Lower leg skin (tissue), 3 donors: ENCODE results near the gene MCOLN1.

Source experiments
- POLR2A ChIP-seq, 2 donors: fragments of 450-650 bp; IDR thresholded peaks; one replicate each; pipeline ENCODE4 v1.6.1; 2016 to 2017; ENCODE audit warnings: antibody characterized with exemption in 2 of 2, mild to moderate bottlenecking in 1 of 2, moderate library complexity in 1 of 2
- TF ChIP-seq, protein P1 (sequence below), 3 donors: fragments of 450-650 bp; IDR thresholded peaks; one replicate each; pipeline ENCODE4 v1.5.1; 2016; ENCODE audit warnings: antibody characterized with exemption in 3 of 3, mild to moderate bottlenecking in 3 of 3, moderate library complexity in 2 of 3

DNA sequence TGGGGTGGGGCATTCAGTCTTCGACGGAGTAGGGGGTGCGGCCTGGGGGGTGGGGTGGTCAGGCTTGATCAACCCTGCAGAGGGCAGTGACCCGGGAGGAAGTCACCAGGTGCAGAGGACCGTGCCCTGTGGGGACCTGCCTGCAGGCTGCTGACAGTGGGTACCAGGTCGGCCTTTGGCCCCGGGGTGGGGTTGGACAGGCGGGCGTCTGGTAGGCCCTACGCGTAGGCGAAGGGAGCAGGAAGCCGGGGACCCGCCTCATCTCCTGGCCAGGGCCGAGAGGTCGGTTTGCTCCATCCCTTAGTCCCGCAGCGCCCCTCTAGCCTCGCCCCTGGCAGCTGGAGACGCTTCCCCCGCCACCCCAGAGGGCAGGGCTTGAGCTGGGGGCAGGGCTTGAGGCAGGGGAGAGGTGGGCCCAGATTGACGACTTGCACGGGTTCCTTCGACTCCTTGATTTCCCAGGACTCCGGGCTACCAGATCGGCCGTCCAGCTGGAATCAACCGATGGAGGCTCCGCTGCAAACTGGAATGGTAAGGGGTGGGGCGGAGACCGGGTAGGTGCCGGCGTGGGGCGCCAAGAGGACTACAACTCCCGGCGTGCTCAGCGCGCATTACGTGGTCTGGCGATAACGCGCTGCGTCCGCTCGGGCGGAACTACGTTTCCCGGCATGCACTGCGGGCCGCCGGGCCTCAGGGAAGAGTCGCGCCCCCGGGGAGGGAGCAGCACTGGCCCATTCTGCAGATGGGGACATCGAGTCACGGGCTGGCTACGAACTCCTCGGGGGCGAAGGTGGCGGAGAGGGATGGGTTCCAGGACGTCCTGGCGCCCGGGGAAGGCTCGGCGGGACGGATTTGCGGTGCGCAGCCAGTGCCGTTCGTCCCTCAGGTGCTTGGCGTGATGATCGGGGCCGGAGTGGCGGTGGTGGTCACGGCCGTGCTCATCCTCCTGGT, 12.9 kb downstream of the MCOLN1 start, which contains the start of gene PNPLA6:
- TF ChIP-seq POLR2A (IDR thresholded peaks at IDR 0.05): no peak
- TF ChIP-seq, protein P1, sequence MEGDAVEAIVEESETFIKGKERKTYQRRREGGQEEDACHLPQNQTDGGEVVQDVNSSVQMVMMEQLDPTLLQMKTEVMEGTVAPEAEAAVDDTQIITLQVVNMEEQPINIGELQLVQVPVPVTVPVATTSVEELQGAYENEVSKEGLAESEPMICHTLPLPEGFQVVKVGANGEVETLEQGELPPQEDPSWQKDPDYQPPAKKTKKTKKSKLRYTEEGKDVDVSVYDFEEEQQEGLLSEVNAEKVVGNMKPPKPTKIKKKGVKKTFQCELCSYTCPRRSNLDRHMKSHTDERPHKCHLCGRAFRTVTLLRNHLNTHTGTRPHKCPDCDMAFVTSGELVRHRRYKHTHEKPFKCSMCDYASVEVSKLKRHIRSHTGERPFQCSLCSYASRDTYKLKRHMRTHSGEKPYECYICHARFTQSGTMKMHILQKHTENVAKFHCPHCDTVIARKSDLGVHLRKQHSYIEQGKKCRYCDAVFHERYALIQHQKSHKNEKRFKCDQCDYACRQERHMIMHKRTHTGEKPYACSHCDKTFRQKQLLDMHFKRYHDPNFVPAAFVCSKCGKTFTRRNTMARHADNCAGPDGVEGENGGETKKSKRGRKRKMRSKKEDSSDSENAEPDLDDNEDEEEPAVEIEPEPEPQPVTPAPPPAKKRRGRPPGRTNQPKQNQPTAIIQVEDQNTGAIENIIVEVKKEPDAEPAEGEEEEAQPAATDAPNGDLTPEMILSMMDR (IDR thresholded peaks at IDR 0.05): no peak
